ENCODE results near the gene ANTXR2.
"Not testable (repeated sequence)": the region's sequence is repeated elsewhere in the genome, so short reads cannot be mapped to it uniquely, and the experiment has no call there.

Gene ANTXR2

DNA sequence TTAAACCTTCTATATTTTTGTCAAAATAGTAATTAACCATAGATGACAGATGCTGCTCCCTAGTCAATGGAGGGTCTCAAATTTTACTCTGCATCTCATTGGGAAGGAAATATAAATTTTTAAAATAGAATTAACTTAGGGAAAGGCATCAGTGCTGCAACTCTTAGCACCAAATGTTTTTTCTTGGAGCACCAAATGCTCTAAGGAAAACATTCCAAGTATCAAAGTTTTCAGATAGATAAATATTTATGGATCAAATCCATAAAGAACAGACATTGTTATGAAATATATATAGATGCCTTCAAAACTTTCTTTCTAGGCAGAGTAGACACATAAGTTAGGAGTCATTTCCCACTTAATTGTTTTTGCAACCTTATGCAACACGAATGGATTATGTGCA, 168.7 kb downstream of the ANTXR2 start:
- no peak for DNase-seq

- DNase-seq = no peak
These were observed 172.8 kb downstream of the ANTXR2 start for GRCh38 chr4:79900182-79900581.

DNA sequence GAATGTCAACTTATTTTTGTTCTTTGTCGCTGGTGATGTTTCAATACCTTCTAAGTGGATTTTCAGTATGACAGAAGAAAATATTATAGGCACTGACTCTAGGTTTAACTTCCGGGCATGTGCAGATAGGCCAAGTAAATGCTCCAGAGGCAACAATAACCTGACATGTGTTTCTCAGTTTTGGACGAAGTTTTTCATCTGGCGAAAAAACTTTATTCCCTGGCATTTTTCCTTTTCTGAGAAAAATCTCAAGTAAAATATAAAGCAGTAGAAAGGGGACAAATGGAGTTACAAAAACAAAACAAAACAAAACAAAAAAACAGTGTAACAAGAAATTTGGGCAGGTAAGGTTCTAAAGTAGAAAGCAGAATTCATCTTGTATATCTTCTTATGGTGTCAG, 173.5 kb downstream of the ANTXR2 start:
- DNase-seq = no peak

DNA sequence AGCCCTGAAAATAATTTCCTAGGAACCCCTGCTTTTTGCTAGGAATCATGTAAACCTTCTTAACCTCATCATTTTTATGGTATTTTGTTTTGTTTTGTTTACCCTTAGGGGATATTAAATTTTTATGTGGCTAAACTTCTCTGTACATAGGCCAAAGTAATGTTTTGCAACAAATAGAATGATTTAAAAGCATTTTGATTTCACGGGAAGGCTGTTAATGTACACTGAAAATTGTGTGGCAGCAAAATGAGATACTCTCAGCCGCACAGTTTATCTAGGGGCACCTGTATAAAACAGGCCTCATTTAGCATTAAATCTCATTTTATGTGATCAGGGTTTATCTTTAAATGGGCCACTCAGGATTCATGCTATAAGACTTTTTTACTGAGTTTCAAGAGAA, 175.0 kb downstream of the ANTXR2 start:
- no peak for DNase-seq

- no peak for DNase-seq
These were observed 175.9 kb downstream of the ANTXR2 start for GRCh38 chr4:79897174-79897573.

DNA sequence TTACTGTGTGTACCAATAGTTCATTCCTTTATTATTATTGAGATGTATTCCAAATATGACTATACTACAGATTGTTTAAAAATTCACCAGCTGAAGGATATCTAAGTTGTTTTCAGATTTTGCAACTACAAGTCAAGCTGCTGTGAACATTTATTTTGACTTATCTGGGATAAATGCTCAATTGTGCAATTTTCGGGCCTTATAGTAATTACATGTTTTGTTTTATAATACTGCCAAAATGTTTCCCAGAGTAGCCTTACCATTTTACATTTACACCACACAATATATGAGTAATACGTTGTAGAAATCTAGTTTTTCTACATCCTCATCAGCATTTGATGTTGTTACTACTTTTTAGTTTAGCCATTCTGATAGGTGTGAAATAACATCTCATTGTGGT, 179.6 kb downstream of the ANTXR2 start:
- DNase-seq = no peak

- not testable (repeated sequence) for DNase-seq
These were observed 184.0 kb downstream of the ANTXR2 start for GRCh38 chr4:79889026-79889425.

DNA sequence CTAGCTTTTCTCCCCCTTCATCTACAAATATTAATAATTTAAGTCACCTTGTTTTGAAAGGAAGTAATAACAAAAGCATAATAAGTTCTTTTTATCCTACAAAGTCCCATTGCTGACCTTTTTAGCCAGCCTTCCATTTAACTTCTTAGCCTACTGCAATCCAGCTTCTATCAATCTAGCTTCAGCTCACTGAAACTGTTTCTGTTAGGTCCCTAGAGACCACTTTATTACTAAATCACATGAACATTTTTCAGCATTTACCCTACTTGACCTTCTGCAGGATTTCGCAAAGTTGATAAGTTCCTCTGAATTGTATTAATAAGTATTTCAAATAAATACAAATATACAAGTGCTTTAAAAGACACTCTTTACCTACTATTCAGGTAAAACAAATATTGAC, 186.5 kb downstream of the ANTXR2 start:
- DNase-seq = peak; percentile 16

GRCh38 chr4:79886021-79886420, 187.0 kb downstream of the ANTXR2 start:
- no peak for DNase-seq

GRCh38 chr4:79883290-79883689, 189.7 kb downstream of the ANTXR2 start:
- no peak for DNase-seq

DNA sequence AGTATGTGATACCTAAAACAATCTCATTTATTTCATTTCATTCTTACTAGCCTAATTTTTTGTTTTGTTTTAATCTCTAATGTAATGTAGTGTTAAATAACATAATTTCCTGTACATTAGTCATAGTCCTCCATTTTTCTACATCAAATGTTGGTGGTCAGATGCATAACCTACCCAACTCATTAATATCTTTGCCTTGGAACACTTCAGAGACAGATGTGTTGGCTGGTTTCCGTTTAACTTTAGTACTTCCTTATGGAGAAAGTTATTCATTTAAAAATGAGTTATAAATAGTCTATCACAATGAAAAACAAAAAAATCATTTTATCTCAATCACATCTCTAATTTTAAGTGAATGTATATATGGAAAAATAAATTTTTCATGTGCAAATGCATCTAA, 190.2 kb downstream of the ANTXR2 start:
- DNase-seq = peak; percentile 55

GRCh38 chr4:79881407-79881806, 191.6 kb downstream of the ANTXR2 start:
- no peak for DNase-seq

DNA sequence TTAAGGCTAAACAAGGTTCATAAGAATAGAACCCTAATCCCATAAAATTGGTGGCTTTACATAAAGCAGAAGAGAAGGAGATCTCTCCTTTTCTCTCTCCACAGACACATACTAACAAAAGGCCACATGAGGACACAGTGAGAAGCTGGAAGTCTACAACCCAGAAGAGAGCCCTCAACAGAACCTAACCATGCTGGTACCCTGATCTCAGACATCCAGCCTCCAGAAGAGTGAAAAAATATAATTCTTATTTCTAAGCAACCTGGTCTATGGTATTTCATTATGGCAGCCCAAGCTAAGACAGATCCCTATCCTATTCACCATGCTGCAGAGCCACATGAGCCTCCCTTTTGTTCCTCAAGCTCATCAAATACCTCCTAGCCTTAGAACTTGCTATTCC, 195.5 kb downstream of the ANTXR2 start:
- DNase-seq = no peak

DNA sequence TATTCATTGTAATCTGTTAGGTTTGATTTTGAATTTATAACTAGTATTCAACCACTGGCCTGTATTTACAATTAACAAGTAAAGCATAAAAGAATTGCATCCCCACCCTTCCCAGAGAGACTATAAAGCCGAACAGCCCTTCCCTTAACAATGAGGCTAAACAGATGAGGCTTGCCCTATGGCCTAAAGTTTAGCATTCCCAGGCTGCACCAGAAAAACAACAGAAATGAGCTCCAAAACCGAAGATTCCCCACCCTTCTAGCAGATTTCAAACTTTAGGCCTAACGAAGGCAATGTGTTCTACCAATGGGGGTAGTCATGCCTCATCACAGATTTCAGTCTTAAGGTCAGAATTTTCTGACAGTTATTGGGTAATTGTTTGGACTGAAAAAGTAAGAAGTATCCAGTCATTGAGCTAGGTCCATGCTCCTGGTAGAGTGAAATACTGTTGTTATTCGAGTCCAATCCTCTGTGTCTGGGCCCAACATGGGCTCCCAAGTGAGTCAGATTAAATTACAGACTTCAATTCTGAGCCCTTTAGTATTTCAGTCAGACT, 197.6 kb downstream of the ANTXR2 start:
- no peak for DNase-seq

DNA sequence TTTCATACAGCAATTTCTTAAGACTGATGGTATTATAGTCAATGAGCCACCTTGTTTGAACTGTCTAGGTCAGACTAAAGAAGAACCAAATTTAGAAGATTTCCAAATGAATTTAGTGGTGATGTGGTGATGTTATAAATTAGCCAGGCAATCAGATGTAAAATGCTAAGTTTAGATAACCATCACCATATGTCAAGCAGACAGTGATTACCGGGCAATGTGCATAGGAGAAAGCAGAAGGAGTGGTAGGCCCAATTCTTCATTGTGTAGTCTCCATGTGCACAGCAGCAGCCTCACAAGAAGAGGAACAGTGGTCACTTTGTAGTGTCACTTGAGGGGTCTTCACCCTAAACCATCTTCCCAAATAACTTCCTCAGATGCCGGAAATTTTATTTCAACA, 198.8 kb downstream of the ANTXR2 start:
- DNase-seq = no peak

DNA sequence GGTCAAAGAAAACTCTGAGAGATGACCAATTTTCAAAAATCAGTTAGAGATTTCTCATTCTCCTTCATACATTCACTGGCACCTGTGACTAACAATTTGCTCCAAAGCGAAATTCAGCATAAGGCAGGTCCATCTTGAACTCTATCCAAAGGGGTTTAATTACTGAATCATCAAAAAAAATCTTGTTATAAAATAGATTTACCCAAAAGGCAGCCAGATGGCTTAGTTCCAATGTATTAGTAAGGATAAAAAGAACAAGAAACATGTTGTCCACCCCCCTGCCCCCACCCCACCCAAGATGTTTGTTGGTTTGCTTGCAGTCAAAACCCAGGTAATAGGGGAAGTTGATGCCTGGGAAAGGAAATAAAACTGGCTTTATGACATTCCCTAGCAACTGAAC, 200.3 kb downstream of the ANTXR2 start:
- DNase-seq = peak; percentile 24

GRCh38 chr4:79871961-79872360, 201.1 kb downstream of the ANTXR2 start:
- DNase-seq = peak; percentile 18

DNA sequence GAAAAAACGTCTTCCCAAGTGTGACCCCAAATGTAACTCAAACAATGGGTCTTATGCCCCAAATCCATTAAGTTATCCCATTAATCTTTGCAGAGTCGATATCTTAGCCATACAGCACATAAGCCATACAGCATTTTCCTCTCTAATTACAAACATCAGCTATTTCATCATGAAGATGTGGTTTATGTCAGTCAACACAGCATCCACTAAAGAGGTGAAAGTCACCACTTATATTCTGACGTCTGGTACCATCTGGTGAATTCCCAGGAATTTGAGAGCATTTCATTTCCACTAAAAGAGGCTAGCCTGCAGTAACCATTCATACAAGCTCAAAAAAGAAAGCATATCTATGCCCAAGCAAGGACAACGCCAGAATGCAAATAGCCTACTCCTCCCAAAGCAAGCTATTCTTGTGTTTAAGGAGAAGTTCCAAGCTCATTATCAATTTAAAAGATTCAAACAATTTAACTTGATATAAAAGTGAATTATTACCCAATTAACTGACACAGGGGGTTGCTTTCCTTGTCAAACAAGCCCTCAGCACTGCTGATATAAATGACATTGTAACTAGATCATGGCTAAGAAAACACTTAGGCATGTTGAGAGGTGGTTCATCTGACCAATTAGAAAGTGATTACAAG, 203.3 kb downstream of the ANTXR2 start:
- peak; percentile 40 for DNase-seq

- DNase-seq = peak; percentile 94
These were observed 207.8 kb downstream of the ANTXR2 start for GRCh38 chr4:79865201-79865597.

DNA sequence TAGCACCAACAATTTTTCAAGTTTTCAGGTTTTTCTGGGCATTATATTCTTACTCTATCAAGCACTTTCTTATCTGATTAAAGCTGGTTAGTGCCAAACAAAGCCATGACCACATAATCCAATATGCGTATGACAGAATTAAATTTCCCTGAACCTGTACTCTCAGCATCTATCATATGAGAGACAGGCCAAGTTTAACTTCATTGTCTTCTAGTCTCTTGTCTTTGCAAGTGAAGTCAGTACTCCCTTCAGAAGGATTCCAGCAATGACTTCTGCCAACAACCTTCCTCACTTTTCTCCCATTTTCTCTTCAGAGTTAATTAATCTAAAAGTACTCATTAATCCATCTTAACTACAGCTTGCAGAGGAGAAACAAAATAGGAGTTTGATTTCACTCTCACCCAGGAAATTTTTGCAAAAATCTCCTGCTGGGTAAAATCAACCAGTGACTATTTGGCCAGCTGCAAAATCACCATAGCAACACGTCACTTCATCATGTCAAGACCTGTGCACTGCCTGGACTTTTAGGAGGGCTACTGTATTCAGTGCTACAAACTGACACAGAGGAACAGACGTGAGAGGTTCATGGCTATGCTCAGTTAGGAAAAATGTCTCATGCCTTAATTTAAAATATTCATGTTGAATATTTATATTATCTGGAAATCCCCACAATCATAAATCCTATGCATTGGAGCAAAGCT, 208.4 kb downstream of the ANTXR2 start:
- DNase-seq = no peak

- no peak for DNase-seq
These were observed 209.7 kb downstream of the ANTXR2 start for GRCh38 chr4:79863333-79863732.

- no peak for DNase-seq
These were observed 210.2 kb downstream of the ANTXR2 start for GRCh38 chr4:79862821-79863220.

- no peak for DNase-seq
These were observed 215.2 kb downstream of the ANTXR2 start for GRCh38 chr4:79857811-79858210.

GRCh38 chr4:79856196-79856595, 216.8 kb downstream of the ANTXR2 start:
- DNase-seq = no peak
